T-helper 17 cell (primary cell): ENCODE results near the gene MARS1. TPM values are rescaled to one million over a fixed set of nuclear protein-coding genes. Genes with fewer than 3 reads are reported as not detected.
"Not testable (repeated sequence)": the region's sequence is repeated elsewhere in the genome, so short reads cannot be mapped to it uniquely, and the experiment has no call there.

Source experiments
- ATAC-seq: fragments of 150-1000 bp; cut with Tn5 transposase; 2 replicates; pipeline ENCODE4 v1.10.0; 2021; ENCODE audit warnings: mild to moderate bottlenecking, moderate library complexity
- DNase-seq, 3 donors: peaks; one replicate each; pipeline versions ENCODE4 v3.0.0 to v3.0.0-alpha.2; 2020 to 2021
- H3K9me3 ChIP-seq: one replicate; pipeline ENCODE4 v1.7.0; 2013; ENCODE audit warnings: low read length, mild to moderate bottlenecking; ENCODE audit not compliant: control insufficient read depth, poor library complexity, severe bottlenecking
- H3K27ac Mint-ChIP-seq: one replicate; pipeline ENCODE4 v1.8.0; 2022; ENCODE audit warnings: mild to moderate bottlenecking, moderate library complexity, mixed read lengths
- H3K27me3 Mint-ChIP-seq: one replicate; pipeline ENCODE4 v1.8.0; 2022; ENCODE audit warnings: mixed read lengths
- H3K36me3 Mint-ChIP-seq: one replicate; pipeline ENCODE4 v1.8.0; 2022; ENCODE audit warnings: low read depth, mixed read lengths
- H3K4me1 Mint-ChIP-seq: one replicate; pipeline ENCODE4 v1.8.0; 2022; ENCODE audit warnings: mild to moderate bottlenecking, mixed read lengths
- H3K4me3 Mint-ChIP-seq: one replicate; pipeline ENCODE4 v1.8.0; 2022; ENCODE audit warnings: mild to moderate bottlenecking, moderate library complexity, mixed read lengths
- total RNA-seq, 4 donors: library from RNA in 2 of 4; stranded (reverse) in 2 of 4; gene quantifications; one replicate each; pipeline ENCODE4 v1.2.3 and lab custom pipeline; 2022 to 2026

Gene MARS1
- total RNA-seq, 2 donors from 2014 or later = 175 to 180 TPM

GRCh38 chr12:57495051-57495701, 7.3 kb downstream of the MARS1 start:
- H3K27ac Mint-ChIP-seq = not testable (repeated sequence)
- peaks cover 14% of the 10 kb centered on the region for H3K36me3 Mint-ChIP-seq

GRCh38 chr12:57496822-57497221, 9.0 kb downstream of the MARS1 start:
- peaks cover 14% of the 10 kb centered on the region for H3K36me3 Mint-ChIP-seq

More at GRCh38 chr12:57495051-57495701, 7.3 kb downstream of the MARS1 start:
- not testable (repeated sequence) for DNase-seq, H3K27me3 Mint-ChIP-seq, H3K4me3 Mint-ChIP-seq, H3K9me3 ChIP-seq, ATAC-seq
- peaks cover 18% of the 10 kb centered on the region for H3K4me1 Mint-ChIP-seq

GRCh38 chr12:57497223-57498131, 9.6 kb downstream of the MARS1 start:
- H3K9me3 ChIP-seq = no peaks in the 10 kb centered on the region
- Mint-ChIP-seq H3K27ac (peak overlapping the region; percentile 56), H3K4me3 (no peak overlapping the region), H3K36me3 (peaks cover 18% of the 10 kb centered on the region), H3K27me3 (no peaks in the 10 kb centered on the region), H3K4me1 (peaks cover 17% of the 10 kb centered on the region)
- ATAC-seq = no peak
- DNase-seq = no peak

More at GRCh38 chr12:57496822-57497221, 9.0 kb downstream of the MARS1 start:
- DNase-seq (no peak), ATAC-seq (no peak)
- no peak overlapping the region for H3K4me3 Mint-ChIP-seq
- no peaks in the 10 kb centered on the region for H3K9me3 ChIP-seq
- peaks cover 17% of the 10 kb centered on the region for H3K4me1 Mint-ChIP-seq
- H3K27me3 Mint-ChIP-seq = no peaks in the 10 kb centered on the region
- peak overlapping the region; percentile 56 for H3K27ac Mint-ChIP-seq

GRCh38 chr12:57498132-57498502, 10.2 kb downstream of the MARS1 start:
- peak overlapping the region; percentile 56 for H3K27ac Mint-ChIP-seq
- H3K36me3 Mint-ChIP-seq = peaks cover 18% of the 10 kb centered on the region
- H3K9me3 ChIP-seq = no peaks in the 10 kb centered on the region
- peaks cover 12% of the 10 kb centered on the region for H3K4me1 Mint-ChIP-seq
- no peak for ATAC-seq
- no peaks in the 10 kb centered on the region for H3K27me3 Mint-ChIP-seq
- DNase-seq = no peak
- no peak overlapping the region for H3K4me3 Mint-ChIP-seq

GRCh38 chr12:57498571-57498970, 10.7 kb downstream of the MARS1 start:
- no peak for ATAC-seq
- Mint-ChIP-seq H3K27ac (peak overlapping the region; percentile 56), H3K4me3 (no peak overlapping the region), H3K36me3 (peaks cover 18% of the 10 kb centered on the region), H3K27me3 (no peaks in the 10 kb centered on the region), H3K4me1 (peaks cover 12% of the 10 kb centered on the region)
- H3K9me3 ChIP-seq = no peaks in the 10 kb centered on the region
- DNase-seq = no peak

GRCh38 chr12:57500213-57500612, 12.3 kb downstream of the MARS1 start:
- H3K4me1 Mint-ChIP-seq = peaks cover 14% of the 10 kb centered on the region
- H3K4me3 Mint-ChIP-seq = no peak overlapping the region
- ATAC-seq (no peak), DNase-seq (no peak)
- H3K27ac Mint-ChIP-seq = peak overlapping the region; percentile 62
- no peaks in the 10 kb centered on the region for H3K27me3 Mint-ChIP-seq
- H3K9me3 ChIP-seq = no peaks in the 10 kb centered on the region
- H3K36me3 Mint-ChIP-seq = peaks cover 18% of the 10 kb centered on the region

GRCh38 chr12:57502311-57502969, 14.6 kb downstream of the MARS1 start:
- peaks cover 12% of the 10 kb centered on the region for H3K36me3 Mint-ChIP-seq
- H3K4me1 Mint-ChIP-seq, H3K4me3 Mint-ChIP-seq, H3K27me3 Mint-ChIP-seq, H3K9me3 ChIP-seq, ATAC-seq, DNase-seq, H3K27ac Mint-ChIP-seq: not testable (repeated sequence)

- H3K27ac Mint-ChIP-seq, H3K9me3 ChIP-seq, H3K27me3 Mint-ChIP-seq, H3K4me1 Mint-ChIP-seq, H3K36me3 Mint-ChIP-seq, ATAC-seq, H3K4me3 Mint-ChIP-seq, DNase-seq: not testable (repeated sequence)
Observed at GRCh38 chr12:57506541-57506940, 18.7 kb downstream of the MARS1 start.

GRCh38 chr12:57507796-57508195, 19.9 kb downstream of the MARS1 start:
- not testable (repeated sequence) for ATAC-seq, H3K4me3 Mint-ChIP-seq, H3K4me1 Mint-ChIP-seq, DNase-seq, H3K9me3 ChIP-seq, H3K36me3 Mint-ChIP-seq, H3K27me3 Mint-ChIP-seq, H3K27ac Mint-ChIP-seq

- no peaks in the 10 kb centered on the region for H3K4me1 Mint-ChIP-seq
- no peak for ATAC-seq
- no peak overlapping the region for H3K4me3 Mint-ChIP-seq
Observed at GRCh38 chr12:57511161-57511560, 23.3 kb downstream of the MARS1 start.

GRCh38 chr12:57511588-57512325, 23.9 kb downstream of the MARS1 start:
- H3K9me3 ChIP-seq = no peaks in the 10 kb centered on the region
- no peak overlapping the region for H3K4me3 Mint-ChIP-seq
- H3K36me3 Mint-ChIP-seq = peaks cover 8% of the 10 kb centered on the region
- no peaks in the 10 kb centered on the region for H3K27me3 Mint-ChIP-seq
- peaks cover under 1% of the 10 kb centered on the region for H3K4me1 Mint-ChIP-seq
- no peak for DNase-seq
- no peak for ATAC-seq
- H3K27ac Mint-ChIP-seq = peak overlapping the region; percentile 74

More at GRCh38 chr12:57511161-57511560, 23.3 kb downstream of the MARS1 start:
- no peak overlapping the region for H3K27ac Mint-ChIP-seq
- peaks cover 8% of the 10 kb centered on the region for H3K36me3 Mint-ChIP-seq
- no peak for DNase-seq
- no peaks in the 10 kb centered on the region for H3K9me3 ChIP-seq
- H3K27me3 Mint-ChIP-seq = no peaks in the 10 kb centered on the region

- Mint-ChIP-seq H3K27me3 (no peaks in the 10 kb centered on the region), H3K36me3 (peaks cover 8% of the 10 kb centered on the region), H3K4me1 (peaks cover 7% of the 10 kb centered on the region), H3K27ac (no peak overlapping the region), H3K4me3 (no peak overlapping the region)
- no peak for ATAC-seq
- H3K9me3 ChIP-seq = no peaks in the 10 kb centered on the region
- no peak for DNase-seq
Observed at GRCh38 chr12:57512665-57513064, 24.8 kb downstream of the MARS1 start.
